HepG2 (cell line): ENCODE results near the gene SLC9A5. TPM values are rescaled to one million over a fixed set of nuclear protein-coding genes. Genes with fewer than 3 reads are reported as not detected.

Source experiments
- ATAC-seq: fragments of 200-7000 bp; cut with Tn5 transposase; 3 replicates; pipeline ENCODE4 v1.9.1; 2020; ENCODE audit warnings: mild to moderate bottlenecking, moderate library complexity
- BruUV-seq: library from RNA; stranded (reverse); fragments of 400-500 nt; replicated peaks from 2 replicates; lab custom pipeline; 2021; lab: Mats Ljungman, UMichigan
- CTCF ChIA-PET: fragments of 300-600 bp; formaldehyde crosslinking; extraction: SDS; loops from one replicate; lab custom pipeline; 2021; ENCODE audit warnings: low total read pairs, inconsistent platforms, low intra/inter-chr PET ratio; lab: Yijun Ruan, JAX
- POLR2A ChIA-PET: fragments of 350-600 bp; sonication (Branson Sonifier 250); formaldehyde crosslinking; loops from one replicate; lab custom pipeline; 2020; ENCODE audit warnings: antibody characterized with exemption, inconsistent platforms; lab: Yijun Ruan, JAX
- DNase-seq: peaks from one replicate; pipeline ENCODE4 v3.0.0-alpha.2; 2015; ENCODE audit warnings: low spot score
- FAIRE-seq: peaks from 3 replicates; lab custom pipeline; 2011; peaks lifted over from hg19 to GRCh38; lab: Jason Lieb, UNC
- H2AFZ ChIP-seq: one replicate; pipeline ENCODE4 v1.6.1; 2011; ENCODE audit warnings: low read length, inconsistent platforms
- H3K27ac ChIP-seq: fragments of 300-600 bp; 3 replicates; pipeline ENCODE4 v1.8.0; 2011; ENCODE audit warnings: mixed run types, mild to moderate bottlenecking, mixed read lengths, low read length, inconsistent platforms; ENCODE audit not compliant: insufficient read depth; ENCODE audit errors: extremely low read length
- H3K27me3 ChIP-seq, 2 experiments: fragments of 200-600 bp in 1 of 2; 2 replicates in 1 of 2; 3 replicates in 1 of 2; pipeline versions ENCODE4 v1.6.0 to v1.8.0; 2011; ENCODE audit warnings: low read length in 2 of 2, mild to moderate bottlenecking in 2 of 2, moderate library complexity in 2 of 2, inconsistent platforms in 1 of 2; ENCODE audit not compliant: insufficient read depth in 2 of 2, control insufficient read depth in 1 of 2
- H3K36me3 ChIP-seq, 2 experiments: fragments of 200-600 bp in 1 of 2; replicated peaks in 1 of 2; 2 replicates in 1 of 2; 3 replicates in 1 of 2; pipeline versions ENCODE4 v1.5.1 to v1.8.0; 2011; ENCODE audit warnings: low read length in 2 of 2, inconsistent platforms in 1 of 2; ENCODE audit not compliant: insufficient read depth in 2 of 2, control insufficient read depth in 1 of 2
- H3K4me1 ChIP-seq: 2 replicates; pipeline ENCODE4 v1.5.1; 2012; ENCODE audit warnings: low read length, inconsistent platforms; ENCODE audit not compliant: insufficient read depth
- H3K4me2 ChIP-seq: 2 replicates; pipeline ENCODE4 v1.6.0; 2011; ENCODE audit warnings: low read depth, low read length, inconsistent platforms
- H3K4me3 ChIP-seq, 3 experiments: fragments of 200-600 bp in 1 of 3; sonication (generic), shearing (Covaris generic) in 1 of 3; replicated peaks in 1 of 3; 2 replicates each; pipeline ENCODE4 v1.5.1; 2011 to 2016; ENCODE audit warnings: low read length in 3 of 3, inconsistent platforms in 2 of 3, low read depth in 2 of 3, mild to moderate bottlenecking in 2 of 3, control low read depth in 1 of 3, mixed read lengths in 1 of 3; ENCODE audit not compliant: insufficient read depth in 1 of 3
- H3K79me2 ChIP-seq: one replicate; pipeline ENCODE4 v1.6.1; 2011; ENCODE audit warnings: low read length, inconsistent platforms; ENCODE audit not compliant: insufficient read depth
- H3K9ac ChIP-seq: 2 replicates; pipeline ENCODE4 v1.6.0; 2011; ENCODE audit warnings: mild to moderate bottlenecking, low read depth, low read length, inconsistent platforms; ENCODE audit not compliant: insufficient read depth
- H3K9me3 ChIP-seq: 2 replicates; pipeline ENCODE4 v1.5.1; 2012; ENCODE audit warnings: mild to moderate bottlenecking, low read length
- H4K20me1 ChIP-seq: 2 replicates; pipeline ENCODE4 v1.6.0; 2011; ENCODE audit warnings: inconsistent platforms, mild to moderate bottlenecking, low read length, moderate library complexity; ENCODE audit not compliant: insufficient read depth
- ATAD3A ChIP-seq: sonication (generic); formaldehyde crosslinking; IDR thresholded peaks from 2 replicates; pipeline ENCODE4 v1.4.0; 2020; ENCODE audit warnings: missing genetic modification reagents
- GATAD1 ChIP-seq: IDR thresholded peaks from 2 replicates; pipeline ENCODE4 v1.6.1; 2016; ENCODE audit warnings: missing genetic modification reagents, missing compliant biosample characterization
- GLI4 ChIP-seq: sonication (generic); formaldehyde crosslinking; IDR thresholded peaks from 2 replicates; pipeline ENCODE4 v1.5.1; 2020; ENCODE audit warnings: missing genetic modification reagents, mild to moderate bottlenecking, moderate library complexity, borderline replicate concordance
- RFXANK ChIP-seq: IDR thresholded peaks from 2 replicates; pipeline ENCODE4 v1.6.1; 2016
- TSC22D2 ChIP-seq: sonication (generic); formaldehyde crosslinking; IDR thresholded peaks from 2 replicates; pipeline ENCODE4 v1.5.1; 2020; ENCODE audit warnings: missing genetic modification reagents, mild to moderate bottlenecking, borderline replicate concordance
- ZBTB4 ChIP-seq: sonication (generic); formaldehyde crosslinking; IDR thresholded peaks from 2 replicates; pipeline ENCODE4 v1.4.0; 2020; ENCODE audit warnings: missing genetic modification reagents, mild to moderate bottlenecking, borderline replicate concordance
- ZNF326 ChIP-seq: sonication (generic); formaldehyde crosslinking; IDR thresholded peaks from 2 replicates; pipeline ENCODE4 v1.4.0; 2020; ENCODE audit warnings: missing genetic modification reagents, borderline replicate concordance
- ZNF382 ChIP-seq: sonication (generic); formaldehyde crosslinking; IDR thresholded peaks from 2 replicates; pipeline ENCODE4 v1.5.0; 2020; ENCODE audit warnings: missing genetic modification reagents, mild to moderate bottlenecking, borderline replicate concordance
- ZNF430 ChIP-seq: sonication (generic); formaldehyde crosslinking; IDR thresholded peaks from 2 replicates; pipeline ENCODE4 v1.9.0; 2021; ENCODE audit warnings: mild to moderate bottlenecking, missing genetic modification reagents
- WGBS: methylation state at CpG from one replicate; pipeline ENCODE4 v1.1.6; 2017; ENCODE audit warnings: low lambda C conversion rate; 5-methylcytosine and 5-hydroxymethylcytosine counted together
- in situ Hi-C: cut with HindIII; loops from 2 replicates; pipeline ENCODE4 v1.10.0; 2017; ENCODE audit warnings: low pct_unique_long_range_greater_than_20kb; ENCODE audit not compliant: extremely low pct_ligation_motif_present
- intact Hi-C: fragments of 100-400 bp; cut with micrococcal nuclease; formaldehyde crosslinking; loops from one replicate; pipeline ENCODE4 v1.10.0; 2022; ENCODE audit not compliant: unreplicated experiment
- polyA plus RNA-seq, 8 experiments: library from polyadenylated mRNA; depleted of rRNA in 3 of 8; stranded (reverse) in 7 of 8; unstranded in 1 of 8; fragments of >200 nt; fragmentation: Illumina TruSeq in 4 of 8; extraction: Trizol in 4 of 8; gene quantifications; 2 replicates each; pipeline versions ENCODE4 v1.2.1 to v1.2.3, GENCODE V29; 2011 to 2016; ENCODE audit warnings: low read depth in 4 of 8, missing spikeins in 1 of 8, mixed read lengths in 1 of 8; ENCODE audit not compliant: insufficient read depth in 1 of 8
- total RNA-seq, 5 experiments: library from RNA; depleted of rRNA; stranded (reverse); fragments of >200 nt; fragmentation: Illumina TruSeq; extraction: Trizol; gene quantifications; 2 replicates each; pipeline ENCODE4 v1.2.3, GENCODE V29; 2016; ENCODE audit warnings: low read depth in 1 of 5
- TF ChIP-seq, protein P1 (sequence below): sonication (generic); formaldehyde crosslinking; IDR thresholded peaks from 2 replicates; pipeline ENCODE4 v1.4.0; 2020; ENCODE audit warnings: low read depth, mild to moderate bottlenecking, missing genetic modification reagents
- TF ChIP-seq, protein P2 (sequence below): sonication (generic); formaldehyde crosslinking; IDR thresholded peaks from 2 replicates; pipeline ENCODE4 v1.8.0; 2022; ENCODE audit warnings: missing genetic modification reagents, mild to moderate bottlenecking, borderline replicate concordance

The SLC9A5 gene
- total and polyA plus RNA-seq, 2 of the 13 experiments (the other 11 are each of a cell fraction or from before 2014, with no cell fraction given): 0.58 to 1.4 TPM

- no peak overlapping the region for H3K4me3 ChIP-seq
- in situ Hi-C loops: no loop called here
- intact Hi-C loops: no loop called here
- ChIA-PET CTCF (no interaction called here), POLR2A (interaction anchor here (0.9 kb wide), 1 partner anchor 8 kb away, joined by 3 read pairs; the partner anchor contains the start of gene E2F4)
- no TSS peak for BruUV-seq
- no peaks in the 10 kb centered on the region for H3K27me3 ChIP-seq
- no peak overlapping the region for H3K27ac ChIP-seq
- no peaks in the 10 kb centered on the region for H3K9me3 ChIP-seq
- H4K20me1 ChIP-seq: no peaks in the 10 kb centered on the region
- H3K79me2 ChIP-seq: no peaks in the 10 kb centered on the region
- TF ChIP-seq ZNF326 (CRISPR knock-in tag): no peak
- TF ChIP-seq ZNF430 (CRISPR knock-in tag): no peak
- TF ChIP-seq, protein P1, sequence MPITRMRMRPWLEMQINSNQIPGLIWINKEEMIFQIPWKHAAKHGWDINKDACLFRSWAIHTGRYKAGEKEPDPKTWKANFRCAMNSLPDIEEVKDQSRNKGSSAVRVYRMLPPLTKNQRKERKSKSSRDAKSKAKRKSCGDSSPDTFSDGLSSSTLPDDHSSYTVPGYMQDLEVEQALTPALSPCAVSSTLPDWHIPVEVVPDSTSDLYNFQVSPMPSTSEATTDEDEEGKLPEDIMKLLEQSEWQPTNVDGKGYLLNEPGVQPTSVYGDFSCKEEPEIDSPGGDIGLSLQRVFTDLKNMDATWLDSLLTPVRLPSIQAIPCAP (CRISPR knock-in tag): no peak
- TF ChIP-seq ZNF382: no peak
- no peak for TF ChIP-seq GLI4 (CRISPR knock-in tag)
- TF ChIP-seq, protein P2, sequence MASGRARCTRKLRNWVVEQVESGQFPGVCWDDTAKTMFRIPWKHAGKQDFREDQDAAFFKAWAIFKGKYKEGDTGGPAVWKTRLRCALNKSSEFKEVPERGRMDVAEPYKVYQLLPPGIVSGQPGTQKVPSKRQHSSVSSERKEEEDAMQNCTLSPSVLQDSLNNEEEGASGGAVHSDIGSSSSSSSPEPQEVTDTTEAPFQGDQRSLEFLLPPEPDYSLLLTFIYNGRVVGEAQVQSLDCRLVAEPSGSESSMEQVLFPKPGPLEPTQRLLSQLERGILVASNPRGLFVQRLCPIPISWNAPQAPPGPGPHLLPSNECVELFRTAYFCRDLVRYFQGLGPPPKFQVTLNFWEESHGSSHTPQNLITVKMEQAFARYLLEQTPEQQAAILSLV (CRISPR knock-in tag): no peak
- TF ChIP-seq GATAD1: no peak
- TF ChIP-seq ATAD3A: no peak
- no peak for TF ChIP-seq ZBTB4 (CRISPR knock-in tag)
- no peak for TF ChIP-seq RFXANK (CRISPR knock-in tag)
- TF ChIP-seq TSC22D2 (CRISPR knock-in tag): no peak
- no peak overlapping the region for H3K9ac ChIP-seq
- peaks cover 47 to 70% of the 10 kb centered on the region in 2 experiments for H3K36me3 ChIP-seq
- no peak for DNase-seq
- 97% methylated on average over 22 of the region's 22 CpGs for whole genome bisulfite sequencing
- no peak overlapping the region for H3K4me2 ChIP-seq
- ATAC-seq: no peak
- FAIRE-seq: no peak
- no peak overlapping the region for H2AFZ ChIP-seq
- H3K4me1 ChIP-seq: no peaks in the 10 kb centered on the region
Observed at GRCh38 chr16:67199808-67200198, 49.0 kb upstream of the SLC9A5 start.
